SW 1271 (cell line): ENCODE measurements around the gene ZNF611.
A peak's percentile ranks its signal among the peaks of the same experiment; 100 is the strongest.
"Not testable (repeated sequence)": the region's sequence is repeated elsewhere in the genome, so short reads cannot be mapped to it uniquely, and the experiment has no call there.

Experiments used
- DNase-seq, 2 experiments: peaks; one replicate each; lab custom pipeline; 2025; lab: John Stamatoyannopoulos, UW

Gene ZNF611

GRCh38 chr19:52734893-52735661 lies at the start of gene ZNF611:
Gene ZNF611, minus strand, starts transcription at chr19:52735044. Its CDS starts 19,150 bp downstream, at chr19:52715894.
- peak; percentile 63 to 82 for DNase-seq

- DNase-seq = not testable (repeated sequence)
These were observed 48.0 kb upstream of the ZNF611 start for GRCh38 chr19:52782864-52783263.

GRCh38 chr19:52778811-52779210 lies 44.0 kb upstream of the ZNF611 start:
- DNase-seq = no peak

- DNase-seq = not testable (repeated sequence)
These were observed 21.6 kb upstream of the ZNF611 start for GRCh38 chr19:52756447-52756846.

- DNase-seq = no peak
These were observed 14.9 kb upstream of the ZNF611 start for GRCh38 chr19:52749780-52750179.

GRCh38 chr19:52748336-52748950 lies 13.6 kb upstream of the ZNF611 start:
- DNase-seq = no peak

- not testable (repeated sequence) for DNase-seq
These were observed 11.1 kb upstream of the ZNF611 start for GRCh38 chr19:52745919-52746318.

- DNase-seq = no peak
These were observed 8.2 kb upstream of the ZNF611 start for GRCh38 chr19:52743091-52743490.

GRCh38 chr19:52742516-52742915 lies 7.7 kb upstream of the ZNF611 start:
- no peak for DNase-seq

GRCh38 chr19:52741951-52742485 lies 7.2 kb upstream of the ZNF611 start:
- no peak for DNase-seq

- not testable (repeated sequence) for DNase-seq
These were observed 6.5 kb upstream of the ZNF611 start for GRCh38 chr19:52741371-52741770.

GRCh38 chr19:52739576-52739975 lies 4.7 kb upstream of the ZNF611 start:
- DNase-seq = no peak

GRCh38 chr19:52735734-52736133 lies 890 bp upstream of the ZNF611 start:
- DNase-seq = no peak

- no peak for DNase-seq
These were observed 432 bp downstream of the ZNF611 start for GRCh38 chr19:52734331-52734892.

- not testable (repeated sequence) for DNase-seq
These were observed 8.8 kb downstream of the ZNF611 start for GRCh38 chr19:52726051-52726450.

GRCh38 chr19:52725528-52725961 lies 9.3 kb downstream of the ZNF611 start:
- DNase-seq = no peak

GRCh38 chr19:52724701-52725514 lies 9.9 kb downstream of the ZNF611 start:
- DNase-seq = no peak

GRCh38 chr19:52723907-52724598 lies 10.8 kb downstream of the ZNF611 start:
- not testable (repeated sequence) for DNase-seq

- DNase-seq = peak; percentile 41 to 64
These were observed 12.5 kb downstream of the ZNF611 start for GRCh38 chr19:52722062-52723003.

- DNase-seq = not testable (repeated sequence)
These were observed 14.3 kb downstream of the ZNF611 start for GRCh38 chr19:52720541-52720940.
